Spinal cord (tissue), 10 donors: ENCODE measurements around the gene CHRNA4. TPM values are rescaled to one million over a fixed set of nuclear protein-coding genes. Genes with fewer than 3 reads are reported as not detected.
A peak's percentile ranks its signal among the peaks of the same experiment; 100 is the strongest.

Experiments
- DNase-seq, 6 donors: peaks; one replicate each; pipeline versions ENCODE4 v3.0.0 to v3.0.0-alpha.2; 2013 to 2015; ENCODE audit warnings: low spot score in 6 of 6, low read depth in 4 of 6
- H3K27ac ChIP-seq: one replicate; pipeline ENCODE4 v1.5.1; 2013; ENCODE audit warnings: low read depth, low read length, control low read depth
- H3K27me3 ChIP-seq: one replicate; pipeline ENCODE4 v1.6.1; 2013; ENCODE audit warnings: low read length; ENCODE audit not compliant: control insufficient read depth, insufficient read depth
- H3K36me3 ChIP-seq: one replicate; pipeline ENCODE4 v1.6.1; 2013; ENCODE audit warnings: low read length; ENCODE audit not compliant: control insufficient read depth, insufficient read depth
- H3K4me1 ChIP-seq: one replicate; pipeline ENCODE4 v1.6.1; 2013; ENCODE audit warnings: low read length; ENCODE audit not compliant: control insufficient read depth, insufficient read depth
- H3K4me3 ChIP-seq: one replicate; pipeline ENCODE4 v1.5.1; 2013; ENCODE audit warnings: low read depth, low read length, control low read depth
- H3K9me3 ChIP-seq: one replicate; pipeline ENCODE4 v1.6.1; 2013; ENCODE audit warnings: low read length; ENCODE audit not compliant: control insufficient read depth, insufficient read depth
- WGBS: methylation state at CpG from one replicate; pipeline ENCODE4 v1.1.5; 2013; ENCODE audit warnings: missing lambda C conversion rate; ENCODE audit not compliant: insufficient coverage; 5-methylcytosine and 5-hydroxymethylcytosine counted together
- polyA plus RNA-seq, 2 donors: library from polyadenylated mRNA; unstranded; fragments of 120-200 nt; gene quantifications; one replicate each; pipeline ENCODE4 v1.2.1, GENCODE V29; 2013; ENCODE audit not compliant: insufficient read length in 2 of 2
- total RNA-seq, 2 donors: library from RNA; depleted of rRNA in 1 of 2; stranded (reverse); fragments of 120-200 nt in 1 of 2; fragments of >200 nt in 1 of 2; gene quantifications; one replicate each; pipeline versions ENCODE4 v1.2.3 to v1.2.4, GENCODE V29; 2013 to 2014
- donor health status: healthy.

Gene CHRNA4
- total and polyA plus RNA-seq, 4 donors = 5.5 to 64.2 (median 33.5) TPM

DNA sequence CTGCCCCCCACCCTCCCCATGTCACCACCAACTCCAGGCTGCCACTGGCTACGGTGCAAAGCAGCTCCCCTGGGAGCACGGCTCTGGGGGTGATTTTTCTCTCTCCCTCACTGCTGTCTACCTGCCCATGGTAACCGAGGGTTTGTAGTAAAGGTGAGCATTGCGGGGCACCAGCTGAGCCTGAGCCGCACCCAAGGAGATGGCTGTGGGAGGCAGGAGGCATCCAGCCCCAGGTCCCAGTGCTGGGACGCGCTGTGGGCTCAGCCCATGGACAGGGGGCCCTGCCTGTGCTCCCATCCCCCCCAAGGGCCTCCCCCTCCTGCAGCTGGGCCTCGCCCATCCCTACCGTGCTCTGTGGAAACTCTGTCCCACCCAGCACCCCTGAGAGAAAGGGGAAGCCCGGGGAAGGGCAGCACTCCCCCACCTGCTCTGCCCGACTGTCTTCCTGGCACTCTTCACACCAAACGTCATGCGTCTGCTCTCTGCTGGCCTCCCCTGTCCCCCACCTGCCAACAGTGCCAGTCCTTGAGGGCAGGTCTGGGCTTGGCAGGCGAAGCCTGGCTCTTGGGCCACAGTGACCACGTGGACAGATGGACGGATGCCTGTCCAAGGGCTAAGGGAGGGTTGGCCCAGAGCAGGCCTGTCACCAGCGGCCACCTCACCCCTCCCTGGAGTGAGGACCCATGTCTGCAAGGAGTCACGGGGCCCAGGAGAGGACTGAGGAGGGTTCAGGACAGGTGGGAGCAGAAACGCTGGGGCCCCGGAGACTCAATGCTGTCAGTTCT lies 3.8 kb upstream of the CHRNA4 start:
- no peak for DNase-seq
- H3K27ac ChIP-seq = no peak overlapping the region
- H3K9me3 ChIP-seq = no peaks in the 10 kb centered on the region
- WGBS = 86% methylated on average over 15 of the region's 20 CpGs
- no peak overlapping the region for H3K4me3 ChIP-seq
- peaks cover 52% of the 10 kb centered on the region for H3K4me1 ChIP-seq
- H3K36me3 ChIP-seq = no peaks in the 10 kb centered on the region
- peaks cover 20% of the 10 kb centered on the region for H3K27me3 ChIP-seq

DNA sequence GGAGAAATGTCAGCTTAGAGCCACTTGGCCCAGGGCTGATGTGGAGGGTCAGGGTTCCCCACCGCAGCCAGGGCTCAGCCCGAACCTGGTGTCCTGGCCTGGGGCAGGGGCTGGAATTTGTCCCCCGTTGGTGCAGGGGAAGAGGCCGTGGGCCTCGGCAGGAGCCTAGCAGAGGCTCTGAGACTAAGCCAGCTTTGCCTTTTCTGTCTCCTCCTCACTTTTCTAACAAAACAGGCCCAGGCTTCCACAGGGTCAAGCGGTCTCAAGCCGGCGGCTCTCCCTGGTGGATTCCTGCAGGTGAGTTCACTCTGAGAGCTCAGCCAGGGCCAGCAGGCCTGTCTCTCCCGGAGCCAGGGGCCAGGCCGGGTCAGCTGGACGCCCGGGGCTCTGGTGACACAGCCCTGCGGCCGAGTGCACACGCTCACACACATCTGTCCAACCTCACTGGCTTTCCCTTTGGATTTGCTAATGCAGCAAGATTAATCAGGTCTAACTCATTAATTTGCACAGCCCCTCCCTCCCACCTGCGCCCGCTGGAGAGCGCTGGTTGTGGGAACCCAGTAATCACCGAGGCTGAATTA lies 2.9 kb upstream of the CHRNA4 start:
- WGBS = 59% methylated on average over 19 of the region's 19 CpGs
- peaks cover 7% of the 10 kb centered on the region for H3K36me3 ChIP-seq
- peak in 1 of 6 donors; percentile 74 for DNase-seq
- no peak overlapping the region for H3K27ac ChIP-seq
- no peaks in the 10 kb centered on the region for H3K9me3 ChIP-seq
- peaks cover 20% of the 10 kb centered on the region for H3K27me3 ChIP-seq
- peaks cover 58% of the 10 kb centered on the region for H3K4me1 ChIP-seq
- H3K4me3 ChIP-seq = no peak overlapping the region

DNA sequence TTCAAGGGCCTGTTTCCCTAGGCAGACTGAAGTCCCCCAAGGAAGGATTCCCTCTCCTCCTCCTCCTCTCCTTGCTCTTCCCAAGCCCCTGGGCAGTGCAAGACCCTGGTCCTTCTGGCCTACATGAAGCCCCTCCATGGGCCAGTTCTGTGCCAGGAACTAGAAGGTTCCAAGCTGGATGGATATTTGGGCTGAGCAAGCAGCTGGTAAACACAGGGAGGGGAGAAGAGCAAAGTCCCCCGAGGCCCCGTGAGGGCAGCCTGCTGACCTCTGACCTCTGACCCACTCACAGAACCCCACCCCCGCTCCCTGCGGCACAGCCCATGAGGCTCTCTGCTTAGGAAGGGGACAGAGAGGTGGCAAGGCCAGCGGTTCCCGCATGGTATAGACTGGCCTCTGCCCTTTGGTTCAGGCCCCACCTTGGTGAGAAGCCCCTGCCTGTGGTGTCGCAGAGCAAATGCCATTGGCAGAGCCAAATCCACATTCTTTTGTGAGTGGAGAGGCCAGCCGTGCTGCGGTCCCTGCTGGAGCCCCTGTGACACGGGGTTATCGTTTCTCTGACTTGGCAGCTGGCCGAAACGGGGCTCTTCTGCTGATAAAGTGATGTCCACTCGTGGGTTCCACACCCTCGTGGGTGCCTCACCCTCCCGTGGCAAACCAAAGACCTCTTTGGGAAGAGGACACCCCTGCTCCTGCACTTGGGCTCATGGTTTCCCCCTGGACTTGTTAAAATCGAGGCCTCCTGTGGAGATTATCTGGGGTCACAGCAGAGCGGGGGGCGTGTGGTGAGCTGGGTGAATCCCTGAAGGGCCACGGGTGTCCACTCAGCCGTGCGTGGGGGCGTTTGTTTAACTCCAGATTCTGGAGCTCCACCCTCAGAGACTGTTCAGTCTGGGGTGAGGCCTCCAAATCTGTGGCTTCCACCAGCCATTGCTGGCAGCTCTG lies 2.1 kb upstream of the CHRNA4 start:
- DNase-seq = no peak
- Histone ChIP-seq H3K4me3 (no peak overlapping the region), H3K27me3 (peaks cover 20% of the 10 kb centered on the region), H3K4me1 (peaks cover 66% of the 10 kb centered on the region), H3K36me3 (peaks cover 15% of the 10 kb centered on the region), H3K27ac (no peak overlapping the region), H3K9me3 (no peaks in the 10 kb centered on the region)
- 67% methylated on average over 21 of the region's 23 CpGs for WGBS

DNA sequence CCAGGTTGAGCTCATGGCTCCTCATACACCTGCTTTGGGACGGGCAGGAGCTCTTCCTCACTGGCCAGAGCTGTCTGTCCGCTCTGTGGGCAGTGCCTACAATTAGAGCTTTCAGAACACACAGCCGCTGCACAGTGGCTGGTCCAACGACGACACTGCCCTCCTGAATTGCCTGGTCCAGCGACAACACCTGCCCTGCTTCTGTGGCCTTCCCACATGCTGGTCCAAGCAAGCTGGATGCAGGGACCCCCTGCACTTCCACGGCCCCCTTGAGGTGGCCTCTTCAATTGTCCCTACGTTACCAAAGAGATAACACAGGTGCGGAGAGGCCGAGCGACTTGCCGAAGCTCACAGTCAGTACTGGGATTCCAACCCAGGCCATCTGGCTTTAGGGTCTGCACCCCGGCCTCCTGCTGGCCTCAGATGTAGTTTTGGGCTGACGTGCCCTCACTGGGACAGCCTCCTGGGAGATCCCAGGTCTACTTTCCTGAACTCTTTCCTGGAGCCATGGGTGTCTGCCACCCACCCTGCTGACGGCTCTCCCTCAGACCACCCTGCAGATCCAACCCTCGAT lies 1.4 kb upstream of the CHRNA4 start:
- H3K9me3 ChIP-seq = no peaks in the 10 kb centered on the region
- no peak overlapping the region for H3K4me3 ChIP-seq
- 68% methylated on average over 16 of the region's 16 CpGs for WGBS
- H3K27ac ChIP-seq = no peak overlapping the region
- peaks cover 71% of the 10 kb centered on the region for H3K4me1 ChIP-seq
- no peak for DNase-seq
- peaks cover 23% of the 10 kb centered on the region for H3K36me3 ChIP-seq
- peaks cover 20% of the 10 kb centered on the region for H3K27me3 ChIP-seq

DNA sequence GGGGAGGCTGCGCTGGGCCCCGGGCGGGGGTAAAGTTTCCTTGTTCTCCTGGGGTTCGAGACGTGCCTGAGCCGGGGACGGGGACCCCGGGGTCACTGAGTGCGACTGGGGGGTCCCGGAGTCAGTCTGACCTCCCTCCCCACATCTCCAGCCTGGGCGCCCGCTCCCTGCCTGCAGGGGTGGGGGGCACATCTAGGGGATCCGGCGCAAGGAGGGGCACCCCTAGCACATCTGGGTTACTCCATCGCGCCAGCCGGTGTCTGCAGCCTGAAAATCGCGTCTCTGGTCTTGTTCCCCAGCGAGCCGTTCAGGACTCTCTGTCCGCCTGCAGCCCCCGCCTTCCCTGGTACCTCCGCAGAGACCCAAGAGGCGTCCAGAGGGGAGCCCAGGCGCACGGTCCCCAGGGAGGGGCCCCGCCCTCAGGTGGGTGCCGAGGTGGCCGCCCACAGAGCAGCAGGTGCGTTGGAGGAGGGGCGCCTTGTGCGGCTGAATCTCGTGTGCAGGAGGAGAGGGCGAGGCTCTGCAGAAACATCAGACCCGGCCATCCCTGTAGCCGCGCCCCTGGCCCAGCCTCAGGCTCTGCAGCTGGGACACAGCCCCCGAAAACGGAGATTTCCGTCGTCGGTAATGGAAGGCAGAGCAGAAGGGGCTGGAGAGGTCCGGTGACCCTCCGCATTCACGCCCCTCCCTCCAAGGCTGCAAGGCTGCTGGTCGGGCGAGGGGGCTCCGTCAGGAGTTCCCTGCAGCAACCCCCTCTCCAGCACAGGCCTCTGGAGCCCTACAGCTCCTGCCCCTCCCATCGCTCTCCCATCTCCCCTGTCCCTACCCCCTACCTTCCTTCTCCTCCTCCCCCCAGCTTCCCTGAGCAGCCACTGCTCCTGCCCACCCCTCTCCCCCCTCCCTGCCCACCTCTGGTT lies 628 bp upstream of the CHRNA4 start:
- Histone ChIP-seq H3K4me3 (no peak overlapping the region), H3K27ac (no peak overlapping the region), H3K27me3 (peaks cover 20% of the 10 kb centered on the region), H3K9me3 (no peaks in the 10 kb centered on the region), H3K36me3 (peaks cover 29% of the 10 kb centered on the region), H3K4me1 (peaks cover 67% of the 10 kb centered on the region)
- DNase-seq = no peak
- 19% methylated on average over 50 of the region's 50 CpGs for WGBS

DNA sequence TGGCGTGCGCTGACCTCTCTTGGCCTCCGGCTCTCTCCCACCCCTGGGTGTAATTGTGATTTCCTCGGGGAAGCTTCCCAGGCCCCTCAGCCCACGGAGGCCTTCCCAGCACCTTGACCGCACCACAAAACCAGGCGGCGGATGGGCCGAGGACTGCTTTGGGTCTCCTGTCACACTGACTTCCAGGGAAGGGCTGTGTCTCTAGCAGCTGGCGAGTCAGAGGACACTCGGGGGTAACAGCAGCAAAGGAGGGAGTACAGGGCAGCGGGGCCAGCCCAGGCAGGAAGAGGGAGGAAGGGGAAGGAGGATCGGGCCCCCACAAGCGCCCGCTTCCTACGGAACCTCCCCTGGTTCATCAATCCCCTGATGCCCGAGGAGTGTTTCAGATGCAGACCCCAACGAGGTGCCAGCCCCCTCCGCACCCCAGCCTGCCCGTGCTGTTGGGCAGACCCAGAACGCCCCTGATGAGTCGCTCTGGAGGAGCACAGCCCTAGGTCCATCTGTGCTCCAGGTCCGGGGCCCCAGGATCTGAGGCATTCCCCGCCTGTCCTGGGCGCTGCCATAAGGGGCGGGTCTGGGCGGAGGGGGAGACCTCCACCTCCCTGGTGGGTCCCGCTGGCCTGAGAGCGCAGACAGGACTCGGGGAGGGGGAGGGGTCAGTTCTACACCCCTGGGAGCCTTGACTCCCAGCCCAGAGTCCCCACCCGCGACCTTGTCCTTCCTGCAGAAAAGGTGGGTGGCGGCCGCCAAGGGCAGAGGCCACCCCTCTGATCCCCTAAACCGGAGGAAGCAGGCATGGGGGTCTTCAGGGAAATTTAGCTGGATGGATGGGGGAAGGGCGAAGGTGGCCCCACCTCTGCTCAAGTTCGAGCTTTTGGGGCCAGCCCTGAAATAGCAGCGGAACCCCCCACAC lies 956 bp downstream of the CHRNA4 start:
- DNase-seq = no peak
- Histone ChIP-seq H3K4me3 (peak overlapping the region; percentile 36), H3K9me3 (no peaks in the 10 kb centered on the region), H3K36me3 (peaks cover 41% of the 10 kb centered on the region), H3K27ac (no peak overlapping the region), H3K4me1 (peaks cover 57% of the 10 kb centered on the region), H3K27me3 (peaks cover 20% of the 10 kb centered on the region)
- WGBS = 39% methylated on average over 24 of the region's 38 CpGs

DNA sequence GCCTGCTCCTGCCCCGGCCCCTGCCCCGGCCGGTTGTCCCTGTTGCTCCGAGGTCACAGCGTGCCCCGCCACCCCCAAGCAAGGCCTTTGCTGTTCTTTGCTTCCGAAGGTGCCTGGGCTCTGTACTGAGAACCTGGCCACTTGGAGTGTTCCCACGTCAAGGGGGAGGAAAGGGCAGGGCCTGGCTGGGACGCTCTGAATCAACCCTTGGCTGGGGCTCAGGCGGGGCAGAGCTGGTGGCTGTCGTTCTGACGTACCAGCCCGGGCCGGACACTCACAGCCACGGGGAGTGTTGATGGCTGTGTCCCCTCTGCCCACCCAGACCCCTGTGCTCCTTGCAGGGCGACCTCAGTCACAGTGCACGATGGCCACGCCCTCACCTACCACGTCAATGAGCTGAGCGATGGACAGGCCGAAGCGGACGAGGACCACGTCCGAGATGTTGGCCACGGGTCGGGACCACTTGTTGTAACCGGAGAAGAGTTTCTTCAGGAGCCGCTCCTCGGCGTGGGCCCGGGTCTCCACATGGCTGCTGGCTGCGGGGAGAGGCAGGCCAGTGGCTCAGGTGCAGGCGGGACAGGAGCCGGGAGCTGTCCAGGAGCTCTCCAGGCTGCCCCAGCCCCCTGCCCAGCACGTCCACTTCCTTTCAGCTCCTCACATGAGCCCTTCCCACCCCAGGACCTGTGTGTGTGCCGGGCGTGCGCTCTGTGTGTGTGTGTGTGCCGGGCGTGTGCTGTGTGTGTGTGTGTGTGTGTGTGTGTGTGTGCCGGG lies 1.8 kb downstream of the CHRNA4 start:
- Histone ChIP-seq H3K27me3 (peaks cover 20% of the 10 kb centered on the region), H3K4me1 (peaks cover 56% of the 10 kb centered on the region), H3K4me3 (no peak overlapping the region), H3K9me3 (no peaks in the 10 kb centered on the region), H3K27ac (no peak overlapping the region), H3K36me3 (peaks cover 50% of the 10 kb centered on the region)
- no peak for DNase-seq
- WGBS = 88% methylated on average over 35 of the region's 42 CpGs
